Calu3 (cell line): ENCODE measurements around the gene NPL. TPM values are rescaled to one million over a fixed set of nuclear protein-coding genes. Genes with fewer than 3 reads are reported as not detected.

Experiments
- BruUV-seq: library from RNA; stranded (reverse); fragments of 400-500 nt; replicated peaks from 2 replicates; lab custom pipeline; 2021; lab: Mats Ljungman, UMichigan
- CTCF ChIA-PET: fragments of 300-600 bp; sonication (Branson Sonifier 250); formaldehyde crosslinking; loops from one replicate; lab custom pipeline; 2022; ENCODE audit warnings: antibody characterized with exemption; lab: Charles Lee
- DNase-seq: peaks from one replicate; pipeline ENCODE4 v3.0.0; 2022
- H3K27ac Mint-ChIP-seq: one replicate; pipeline ENCODE4 v1.8.0; 2022; ENCODE audit warnings: mixed read lengths; ENCODE audit not compliant: unreplicated experiment
- H3K27me3 Mint-ChIP-seq: one replicate; pipeline ENCODE4 v1.8.0; 2022; ENCODE audit warnings: mixed read lengths; ENCODE audit not compliant: unreplicated experiment
- H3K36me3 Mint-ChIP-seq: one replicate; pipeline ENCODE4 v1.8.0; 2022; ENCODE audit warnings: mild to moderate bottlenecking, moderate library complexity, mixed read lengths; ENCODE audit not compliant: insufficient read depth, unreplicated experiment
- H3K4me1 Mint-ChIP-seq: one replicate; pipeline ENCODE4 v1.8.0; 2022; ENCODE audit warnings: mild to moderate bottlenecking, low read depth, mixed read lengths; ENCODE audit not compliant: unreplicated experiment
- H3K4me3 Mint-ChIP-seq: one replicate; pipeline ENCODE4 v1.8.0; 2022; ENCODE audit warnings: mild to moderate bottlenecking, low read depth, moderate library complexity, mixed read lengths; ENCODE audit not compliant: unreplicated experiment
- H3K9me3 Mint-ChIP-seq: one replicate; pipeline ENCODE4 v1.8.0; 2022; ENCODE audit warnings: low read depth, mixed read lengths; ENCODE audit not compliant: unreplicated experiment
- CTCF ChIP-seq: fragments of 200-600 bp; IDR thresholded peaks from one replicate; pipeline ENCODE4 v1.8.0; 2022; ENCODE audit warnings: antibody characterized with exemption; ENCODE audit not compliant: unreplicated experiment
- intact Hi-C: fragments of 100-400 bp; cut with micrococcal nuclease; formaldehyde crosslinking; loops from one replicate; pipeline ENCODE4 v1.10.0; 2022; ENCODE audit not compliant: unreplicated experiment
- total RNA-seq: library from RNA; stranded (reverse); gene quantifications from 2 replicates; pipeline ENCODE4 v1.2.3, GENCODE V29; 2022

The NPL gene
- total RNA-seq, 1 experiment from 2014 or later: 5.0 TPM

GRCh38 chr1:182802006-182802803 lies 12.6 kb downstream of the NPL start:
- no peaks in the 10 kb centered on the region for H3K4me1 Mint-ChIP-seq
- no peaks in the 10 kb centered on the region for H3K9me3 Mint-ChIP-seq
- intact Hi-C loops: no loop called here
- H3K36me3 Mint-ChIP-seq: no peaks in the 10 kb centered on the region
- DNase-seq: no peak
- H3K27me3 Mint-ChIP-seq: no peaks in the 10 kb centered on the region
- CTCF ChIA-PET: no interaction called here
- no peak for TF ChIP-seq CTCF
- H3K4me3 Mint-ChIP-seq: no peak overlapping the region
- BruUV-seq: no TSS peak
- H3K27ac Mint-ChIP-seq: no peak overlapping the region

- no peak for TF ChIP-seq CTCF
- Mint-ChIP-seq H3K36me3 (no peaks in the 10 kb centered on the region), H3K27ac (no peak overlapping the region), H3K4me1 (no peaks in the 10 kb centered on the region), H3K4me3 (no peak overlapping the region), H3K9me3 (no peaks in the 10 kb centered on the region), H3K27me3 (no peaks in the 10 kb centered on the region)
- DNase-seq: no peak
- intact Hi-C loops: no loop called here
- CTCF ChIA-PET: no interaction called here
- BruUV-seq: no TSS peak
Observed at GRCh38 chr1:182803846-182804245, 14.3 kb downstream of the NPL start.

GRCh38 chr1:182806015-182806678 lies 16.6 kb downstream of the NPL start:
- no peak for TF ChIP-seq CTCF
- DNase-seq: no peak
- Mint-ChIP-seq H3K4me1 (no peaks in the 10 kb centered on the region), H3K9me3 (no peaks in the 10 kb centered on the region), H3K27me3 (no peaks in the 10 kb centered on the region), H3K4me3 (no peak overlapping the region), H3K27ac (no peak overlapping the region), H3K36me3 (no peaks in the 10 kb centered on the region)
- BruUV-seq: no TSS peak
- CTCF ChIA-PET: no interaction called here
- intact Hi-C loops: no loop called here

GRCh38 chr1:182807907-182808306 lies 18.3 kb downstream of the NPL start:
- no peak overlapping the region for H3K27ac Mint-ChIP-seq
- no peak for TF ChIP-seq CTCF
- no peaks in the 10 kb centered on the region for H3K4me1 Mint-ChIP-seq
- no peak for DNase-seq
- no peaks in the 10 kb centered on the region for H3K9me3 Mint-ChIP-seq
- H3K27me3 Mint-ChIP-seq: no peaks in the 10 kb centered on the region
- H3K4me3 Mint-ChIP-seq: no peak overlapping the region
- no peaks in the 10 kb centered on the region for H3K36me3 Mint-ChIP-seq
- intact Hi-C loops: no loop called here
- CTCF ChIA-PET: interaction anchor here (0.7 kb wide), 1 partner anchor 355 kb away, joined by 5 read pairs; no protein-coding TSS in a partner anchor
- no TSS peak for BruUV-seq
